OCI-LY7 (cell line): Measurements from ENCODE around the gene YBX2. TPM values are rescaled to one million over a fixed set of nuclear protein-coding genes. Genes with fewer than 3 reads are reported as not detected.

Source experiments
- BruUV-seq: library from RNA; stranded (reverse); fragments of 400-500 nt; replicated peaks from 2 replicates; lab custom pipeline; 2021; lab: Mats Ljungman, UMichigan
- CTCF ChIA-PET: fragments of 300-600 bp; sonication (Branson Sonifier 250); formaldehyde crosslinking; loops from one replicate; lab custom pipeline; 2022; ENCODE audit warnings: antibody characterized with exemption; ENCODE audit not compliant: unreplicated experiment; lab: Charles Lee
- POLR2A ChIA-PET: fragments of 300-600 bp; sonication (Branson Sonifier 250); formaldehyde crosslinking; loops from one replicate; lab custom pipeline; 2022; ENCODE audit warnings: antibody characterized with exemption; lab: Charles Lee
- DNase-seq: peaks from one replicate; pipeline ENCODE4 v3.0.0-alpha.2; 2015; ENCODE audit warnings: low spot score
- H2AFZ ChIP-seq: fragments of 200-600 bp; sonication (generic), shearing (Covaris generic); 2 replicates; pipeline ENCODE4 v1.6.1; 2014; ENCODE audit warnings: mild to moderate bottlenecking, antibody characterized with exemption, low read length, moderate library complexity
- H3K27ac ChIP-seq: fragments of 200-600 bp; sonication (generic); 2 replicates; pipeline ENCODE4 v1.5.1; 2014; ENCODE audit warnings: mixed run types, low read depth, mild to moderate bottlenecking, moderate library complexity, low read length, inconsistent platforms; ENCODE audit not compliant: poor library complexity, severe bottlenecking
- H3K36me3 ChIP-seq: fragments of 200-600 bp; sonication (generic); 2 replicates; pipeline ENCODE4 v1.6.1; 2014; ENCODE audit warnings: mild to moderate bottlenecking, antibody characterized with exemption, low read length, moderate library complexity, mixed read lengths; ENCODE audit not compliant: insufficient read depth
- H3K4me1 ChIP-seq: fragments of 200-600 bp; sonication (generic); 2 replicates; pipeline ENCODE4 v1.5.1; 2014; ENCODE audit warnings: mild to moderate bottlenecking, low read length; ENCODE audit not compliant: insufficient read depth, poor library complexity, severe bottlenecking
- H3K4me2 ChIP-seq: fragments of 200-600 bp; sonication (generic); 2 replicates; pipeline ENCODE4 v1.6.1; 2014; ENCODE audit warnings: mild to moderate bottlenecking, low read length
- H3K4me3 ChIP-seq: fragments of 200-600 bp; sonication (generic); 2 replicates; pipeline ENCODE4 v1.5.1; 2014; ENCODE audit warnings: mild to moderate bottlenecking, low read depth, low read length; ENCODE audit not compliant: poor library complexity, severe bottlenecking
- H3K79me2 ChIP-seq: fragments of 200-600 bp; sonication (generic); 2 replicates; pipeline ENCODE4 v1.6.1; 2016; ENCODE audit warnings: low read depth, mild to moderate bottlenecking, low read length, moderate library complexity, mixed read lengths; ENCODE audit not compliant: insufficient read depth
- H3K9me2 ChIP-seq: fragments of 200-600 bp; sonication (generic); 2 replicates; pipeline ENCODE4 v1.6.1; 2016; ENCODE audit warnings: mild to moderate bottlenecking, low read length, mixed read lengths; ENCODE audit not compliant: insufficient read depth
- H3K9me3 ChIP-seq: fragments of 200-600 bp; sonication (generic); 2 replicates; pipeline ENCODE4 v1.6.1; 2014; ENCODE audit warnings: mild to moderate bottlenecking, mixed run types, low read length, mixed read lengths
- H4K20me1 ChIP-seq: fragments of 200-600 bp; sonication (generic); 2 replicates; pipeline ENCODE4 v1.6.1; 2014; ENCODE audit warnings: mild to moderate bottlenecking, antibody characterized with exemption, low read length, moderate library complexity, mixed read lengths; ENCODE audit not compliant: insufficient read depth
- EZH2phosphoT487 ChIP-seq: fragments of 200-600 bp; sonication (generic); IDR thresholded peaks from 2 replicates; pipeline ENCODE4 v1.6.1; 2018; ENCODE audit warnings: low read depth, borderline replicate concordance, mild to moderate bottlenecking, mixed run types, antibody characterized with exemption, low read length, moderate library complexity, mixed read lengths
- intact Hi-C: fragments of 100-400 bp; cut with micrococcal nuclease; formaldehyde crosslinking; loops from one replicate; pipeline ENCODE4 v1.10.0; 2022; ENCODE audit not compliant: unreplicated experiment
- total RNA-seq, 2 experiments: library from RNA; depleted of rRNA in 1 of 2; stranded (reverse); fragments of >200 nt in 1 of 2; shearing (Covaris generic) in 1 of 2; gene quantifications; 2 replicates each; pipeline ENCODE4 v1.2.3, GENCODE V29; 2014 to 2022
- TF ChIP-seq, protein P1 (sequence below): fragments of 200-600 bp; sonication (generic); conservative IDR thresholded peaks from 2 replicates; pipeline ENCODE4 v1.5.1; 2014; ENCODE audit warnings: mild to moderate bottlenecking, antibody characterized with exemption, low read length, moderate library complexity, mixed read lengths

YBX2 gene
- total RNA-seq, 2 experiments from 2014 or later, result 6.7 to 9.8 TPM

DNA sequence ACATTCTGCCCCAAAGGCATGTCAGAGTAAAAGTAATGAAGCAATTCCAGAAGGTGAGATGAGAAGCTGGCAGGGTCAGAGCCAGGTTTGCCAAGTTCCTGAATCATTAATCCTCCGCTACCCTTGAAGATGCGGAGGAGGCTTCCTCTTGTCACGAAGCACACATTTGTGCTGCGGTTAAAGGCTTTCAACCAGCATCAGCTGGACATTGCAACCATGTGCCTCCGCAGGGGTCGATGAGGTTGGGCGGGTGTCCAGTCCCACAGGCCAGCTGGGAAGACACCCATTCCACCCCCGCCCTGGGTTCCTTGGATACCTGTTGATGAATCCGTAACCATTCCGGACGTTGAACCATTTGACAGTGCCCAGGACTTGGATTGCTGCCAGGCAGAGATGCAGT is 1.3 kb downstream of the YBX2 start:
- Histone ChIP-seq H3K4me3 (no peak overlapping the region), H3K79me2 (no peaks in the 10 kb centered on the region), H3K36me3 (no peaks in the 10 kb centered on the region), H2AFZ (no peak overlapping the region), H3K9me3 (no peaks in the 10 kb centered on the region), H4K20me1 (no peaks in the 10 kb centered on the region), H3K9me2 (no peaks in the 10 kb centered on the region), H3K4me2 (no peak overlapping the region), H3K4me1 (peaks cover 35% of the 10 kb centered on the region), H3K27ac (no peak overlapping the region)
- no peak for TF ChIP-seq EZH2phosphoT487
- TF ChIP-seq, protein P1, sequence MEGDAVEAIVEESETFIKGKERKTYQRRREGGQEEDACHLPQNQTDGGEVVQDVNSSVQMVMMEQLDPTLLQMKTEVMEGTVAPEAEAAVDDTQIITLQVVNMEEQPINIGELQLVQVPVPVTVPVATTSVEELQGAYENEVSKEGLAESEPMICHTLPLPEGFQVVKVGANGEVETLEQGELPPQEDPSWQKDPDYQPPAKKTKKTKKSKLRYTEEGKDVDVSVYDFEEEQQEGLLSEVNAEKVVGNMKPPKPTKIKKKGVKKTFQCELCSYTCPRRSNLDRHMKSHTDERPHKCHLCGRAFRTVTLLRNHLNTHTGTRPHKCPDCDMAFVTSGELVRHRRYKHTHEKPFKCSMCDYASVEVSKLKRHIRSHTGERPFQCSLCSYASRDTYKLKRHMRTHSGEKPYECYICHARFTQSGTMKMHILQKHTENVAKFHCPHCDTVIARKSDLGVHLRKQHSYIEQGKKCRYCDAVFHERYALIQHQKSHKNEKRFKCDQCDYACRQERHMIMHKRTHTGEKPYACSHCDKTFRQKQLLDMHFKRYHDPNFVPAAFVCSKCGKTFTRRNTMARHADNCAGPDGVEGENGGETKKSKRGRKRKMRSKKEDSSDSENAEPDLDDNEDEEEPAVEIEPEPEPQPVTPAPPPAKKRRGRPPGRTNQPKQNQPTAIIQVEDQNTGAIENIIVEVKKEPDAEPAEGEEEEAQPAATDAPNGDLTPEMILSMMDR, result no peak
- no peak for DNase-seq
- CTCF ChIA-PET, result no interaction called here
- BruUV-seq, result no TSS peak
- intact Hi-C loops, result no loop called here
- POLR2A ChIA-PET, result no interaction called here

DNA sequence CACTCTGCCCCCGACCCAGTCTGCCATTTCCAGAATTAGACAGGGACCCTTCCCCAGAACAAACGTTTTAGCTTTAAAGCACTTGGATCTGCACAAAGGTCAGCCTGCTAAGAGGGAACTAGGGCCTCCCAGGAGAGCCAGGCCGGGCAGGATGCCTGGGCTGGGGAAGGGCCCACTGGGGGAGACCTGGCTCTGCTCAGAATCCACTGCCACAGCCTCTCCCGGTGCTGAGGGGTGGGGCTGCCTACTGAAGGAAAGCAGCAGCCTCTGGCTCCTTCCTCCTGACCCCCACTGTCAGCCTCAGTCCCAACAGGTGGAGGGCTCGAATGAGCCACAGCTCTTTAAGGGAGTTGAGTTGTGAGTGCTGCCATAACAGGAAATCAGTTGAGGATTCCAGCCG is 1.7 kb downstream of the YBX2 start:
- Histone ChIP-seq H3K4me3 (no peak overlapping the region), H3K27ac (no peak overlapping the region), H2AFZ (no peak overlapping the region), H3K4me1 (peaks cover 35% of the 10 kb centered on the region), H3K4me2 (no peak overlapping the region), H3K9me2 (no peaks in the 10 kb centered on the region), H3K9me3 (no peaks in the 10 kb centered on the region), H4K20me1 (no peaks in the 10 kb centered on the region), H3K79me2 (no peaks in the 10 kb centered on the region), H3K36me3 (no peaks in the 10 kb centered on the region)
- TF ChIP-seq, protein P1, result no peak
- no peak for TF ChIP-seq EZH2phosphoT487
- CTCF ChIA-PET, result interaction anchor here (0.5 kb wide), 1 partner anchor 13 kb away, joined by 3 read pairs; no protein-coding TSS in a partner anchor
- POLR2A ChIA-PET, result interaction anchor here (1.8 kb wide), 1 partner anchor 12 kb away, joined by 5 read pairs; the partner anchor contains the start of gene SLC2A4
- no TSS peak for BruUV-seq
- DNase-seq, result no peak
- intact Hi-C loops, result no loop called here

DNA sequence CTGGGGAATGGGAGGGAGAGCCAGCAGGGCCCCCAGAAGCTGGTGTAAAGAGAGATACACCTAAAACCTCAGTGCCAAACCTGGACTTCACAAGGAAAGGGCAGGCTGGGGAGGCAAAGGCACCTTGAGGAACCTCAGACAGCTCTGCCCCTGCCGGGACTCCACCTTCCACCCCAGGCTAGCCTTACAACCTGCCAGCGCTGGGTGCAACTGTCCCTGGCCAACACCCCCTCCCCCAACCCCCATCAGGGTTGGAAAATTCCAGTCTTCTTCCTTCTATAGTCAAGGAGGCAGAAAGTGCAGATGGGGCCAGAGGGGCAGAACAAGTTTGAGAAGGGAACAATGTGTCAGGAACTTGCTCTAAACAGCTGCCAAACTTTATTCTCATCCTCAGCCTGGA is 2.2 kb downstream of the YBX2 start:
- intact Hi-C loops, result no loop called here
- BruUV-seq, result no TSS peak
- ChIA-PET POLR2A (interaction anchor here (1.8 kb wide), 1 partner anchor 11 kb away, joined by 5 read pairs; the partner anchor contains the start of gene SLC2A4), CTCF (interaction anchor here (0.5 to 0.8 kb wide), 2 partner anchors 13 to 42 kb away, joined by 3 read pairs; no protein-coding TSS in a partner anchor)
- Histone ChIP-seq H3K9me3 (no peaks in the 10 kb centered on the region), H3K4me2 (no peak overlapping the region), H2AFZ (no peak overlapping the region), H3K27ac (no peak overlapping the region), H3K4me1 (peaks cover 35% of the 10 kb centered on the region), H3K9me2 (no peaks in the 10 kb centered on the region), H4K20me1 (no peaks in the 10 kb centered on the region), H3K79me2 (no peaks in the 10 kb centered on the region), H3K4me3 (no peak overlapping the region), H3K36me3 (no peaks in the 10 kb centered on the region)
- no peak for DNase-seq
- TF ChIP-seq, protein P1, result no peak
- TF ChIP-seq EZH2phosphoT487, result no peak
